AG04450 (cell line): Measurements from ENCODE around the gene PHF21B. TPM values are rescaled to one million over a fixed set of nuclear protein-coding genes. Genes with fewer than 3 reads are reported as not detected.

Experiments
- CTCF ChIA-PET: fragments of 300-600, 350-600 bp; formaldehyde crosslinking; extraction: SDS; loops from one replicate; lab custom pipeline; 2022; ENCODE audit warnings: antibody characterized with exemption, inconsistent platforms; lab: Charles Lee
- POLR2A ChIA-PET: fragments of 350-600 bp; formaldehyde crosslinking; extraction: SDS; loops from one replicate; lab custom pipeline; 2021; ENCODE audit warnings: antibody characterized with exemption, inconsistent platforms; lab: Yijun Ruan, JAX
- DNase-seq: peaks from one replicate; pipeline ENCODE4 v3.0.0-alpha.2; 2011; ENCODE audit warnings: low read depth, low spot score
- H3K27ac ChIP-seq: one replicate; pipeline ENCODE4 v1.5.1; 2012; ENCODE audit warnings: low read depth, low read length, control low read depth
- H3K27me3 ChIP-seq: one replicate; pipeline ENCODE4 v1.6.0; 2012; ENCODE audit warnings: low read length; ENCODE audit not compliant: control insufficient read depth, insufficient read depth
- H3K4me3 ChIP-seq: 2 replicates; pipeline ENCODE4 v1.5.1; 2011; ENCODE audit warnings: mild to moderate bottlenecking, low read depth, low read length, control low read depth
- H3K9me3 ChIP-seq: 2 replicates; pipeline ENCODE4 v1.5.1; 2012; ENCODE audit warnings: low read length; ENCODE audit not compliant: control insufficient read depth, insufficient read depth
- polyA plus RNA-seq: library from polyadenylated mRNA; depleted of rRNA; stranded (reverse); fragments of >200 nt; gene quantifications from 2 replicates; pipeline ENCODE4 v1.2.3, GENCODE V29; 2011
- TF ChIP-seq, protein P1 (sequence below): IDR thresholded peaks from 2 replicates; pipeline ENCODE4 v1.5.1; 2011; ENCODE audit warnings: low read depth, low read length, control low read depth, inconsistent platforms

PHF21B gene
- polyA plus RNA-seq, 1 experiment, result not detected

- CTCF ChIA-PET, result no interaction called here
- no peak for DNase-seq
- peaks cover 12% of the 10 kb centered on the region for H3K27me3 ChIP-seq
- TF ChIP-seq, protein P1, sequence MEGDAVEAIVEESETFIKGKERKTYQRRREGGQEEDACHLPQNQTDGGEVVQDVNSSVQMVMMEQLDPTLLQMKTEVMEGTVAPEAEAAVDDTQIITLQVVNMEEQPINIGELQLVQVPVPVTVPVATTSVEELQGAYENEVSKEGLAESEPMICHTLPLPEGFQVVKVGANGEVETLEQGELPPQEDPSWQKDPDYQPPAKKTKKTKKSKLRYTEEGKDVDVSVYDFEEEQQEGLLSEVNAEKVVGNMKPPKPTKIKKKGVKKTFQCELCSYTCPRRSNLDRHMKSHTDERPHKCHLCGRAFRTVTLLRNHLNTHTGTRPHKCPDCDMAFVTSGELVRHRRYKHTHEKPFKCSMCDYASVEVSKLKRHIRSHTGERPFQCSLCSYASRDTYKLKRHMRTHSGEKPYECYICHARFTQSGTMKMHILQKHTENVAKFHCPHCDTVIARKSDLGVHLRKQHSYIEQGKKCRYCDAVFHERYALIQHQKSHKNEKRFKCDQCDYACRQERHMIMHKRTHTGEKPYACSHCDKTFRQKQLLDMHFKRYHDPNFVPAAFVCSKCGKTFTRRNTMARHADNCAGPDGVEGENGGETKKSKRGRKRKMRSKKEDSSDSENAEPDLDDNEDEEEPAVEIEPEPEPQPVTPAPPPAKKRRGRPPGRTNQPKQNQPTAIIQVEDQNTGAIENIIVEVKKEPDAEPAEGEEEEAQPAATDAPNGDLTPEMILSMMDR, result no peak
- no peaks in the 10 kb centered on the region for H3K9me3 ChIP-seq
- H3K4me3 ChIP-seq, result no peak overlapping the region
- POLR2A ChIA-PET, result no interaction called here
- no peak overlapping the region for H3K27ac ChIP-seq
Observed at GRCh38 chr22:44943701-44944324, 66.0 kb downstream of the PHF21B start.

- Histone ChIP-seq H3K4me3 (no peak overlapping the region), H3K27me3 (peaks cover 12% of the 10 kb centered on the region), H3K9me3 (no peaks in the 10 kb centered on the region), H3K27ac (no peak overlapping the region)
- no peak for DNase-seq
- TF ChIP-seq, protein P1, result no peak
- CTCF ChIA-PET, result no interaction called here
- POLR2A ChIA-PET, result no interaction called here
Observed at GRCh38 chr22:44942979-44943700, 66.7 kb downstream of the PHF21B start.

GRCh38 chr22:44942056-44942455 lies 67.7 kb downstream of the PHF21B start:
- POLR2A ChIA-PET, result no interaction called here
- Histone ChIP-seq H3K4me3 (no peak overlapping the region), H3K27me3 (peaks cover 12% of the 10 kb centered on the region), H3K9me3 (no peaks in the 10 kb centered on the region), H3K27ac (no peak overlapping the region)
- DNase-seq, result no peak
- TF ChIP-seq, protein P1, result no peak
- CTCF ChIA-PET, result no interaction called here

DNA sequence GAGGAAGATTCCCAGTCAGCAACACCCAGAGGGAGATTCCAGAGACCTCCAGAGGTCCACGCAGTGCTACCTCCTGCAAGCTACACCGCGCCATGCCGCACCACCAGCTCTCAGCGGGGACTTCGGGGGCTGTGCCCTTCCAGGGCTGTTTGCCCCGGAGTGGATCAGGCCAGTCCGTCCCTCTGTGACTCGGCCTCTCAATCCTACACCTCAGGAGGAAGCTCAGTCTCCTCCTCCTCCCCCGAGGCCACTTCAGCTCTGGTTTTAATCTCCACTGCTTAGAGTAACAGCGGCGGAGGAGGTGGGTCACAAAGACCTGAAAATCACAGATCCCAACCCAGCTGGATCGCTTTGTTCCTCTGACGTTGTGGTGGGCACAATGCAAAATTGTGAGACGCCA lies 68.6 kb downstream of the PHF21B start:
- TF ChIP-seq, protein P1, result no peak
- Histone ChIP-seq H3K4me3 (no peak overlapping the region), H3K9me3 (no peaks in the 10 kb centered on the region; the same call in 1 of the 2 replicates), H3K27ac (no peak overlapping the region), H3K27me3 (peaks cover 13% of the 10 kb centered on the region)
- ChIA-PET CTCF (no interaction called here), POLR2A (no interaction called here)
- DNase-seq, result no peak

- Histone ChIP-seq H3K27ac (no peak overlapping the region), H3K9me3 (no peaks in the 10 kb centered on the region; the same call in 1 of the 2 replicates), H3K4me3 (no peak overlapping the region), H3K27me3 (peaks cover 13% of the 10 kb centered on the region)
- CTCF ChIA-PET, result no interaction called here
- POLR2A ChIA-PET, result no interaction called here
- no peak for DNase-seq
- TF ChIP-seq, protein P1, result no peak
Observed at GRCh38 chr22:44940130-44940529, 69.7 kb downstream of the PHF21B start.
